DMS79 treated with DMSO at 0.1 percent for 48 hours (cell line): Measurements from ENCODE around the gene LCE6A.

Source experiments
- DNase-seq: peaks from one replicate; lab custom pipeline; 2025; lab: John Stamatoyannopoulos, UW

LCE6A gene, protein sequence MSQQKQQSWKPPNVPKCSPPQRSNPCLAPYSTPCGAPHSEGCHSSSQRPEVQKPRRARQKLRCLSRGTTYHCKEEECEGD

DNA sequence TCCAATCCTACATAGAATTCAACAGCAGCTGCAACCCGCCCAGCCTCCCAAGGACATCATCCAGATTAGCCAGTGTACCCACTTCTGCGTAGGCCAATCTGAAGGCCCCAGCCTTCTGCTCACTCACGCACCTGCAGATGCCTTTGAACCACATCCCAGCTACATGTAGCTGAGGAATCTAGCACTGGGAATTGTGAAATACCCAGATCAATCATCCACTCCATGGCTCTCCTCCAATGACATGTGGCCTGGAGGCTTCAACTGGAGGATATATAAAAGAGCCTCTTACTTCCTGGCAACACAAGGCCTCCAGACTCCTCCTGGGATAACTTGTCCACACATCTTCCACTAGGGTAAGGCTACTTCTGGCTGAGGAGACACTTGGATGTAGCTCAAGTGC, at the start of gene LCE6A:
Gene LCE6A (plus strand): TSS at position 301 of the 400 bp plus-strand sequence. CDS start 665 bp downstream, outside the sequence.
- DNase-seq = no peak

DNA sequence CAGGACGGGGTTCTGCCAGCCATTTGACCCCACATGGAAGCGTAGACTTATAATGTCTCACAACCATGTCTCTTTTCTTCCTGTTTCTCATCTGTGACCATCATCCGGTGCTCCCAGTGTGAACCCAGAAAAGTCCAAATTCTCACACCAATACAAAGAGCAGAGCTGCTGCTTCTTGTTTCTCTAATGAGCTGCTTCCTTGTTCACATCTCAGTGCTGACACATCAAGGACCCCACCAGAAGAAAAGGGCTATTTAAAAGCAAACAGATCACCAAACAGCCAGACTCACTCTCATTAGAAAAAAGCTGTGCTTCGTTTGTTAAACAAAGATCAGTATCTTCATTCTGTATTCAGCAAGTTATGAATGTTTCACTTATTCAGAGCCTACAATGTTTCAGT, 47.0 kb upstream of the LCE6A start:
- no peak for DNase-seq

- DNase-seq = no peak
Measured at GRCh38 chr1:152796421-152796820, 46.2 kb upstream of the LCE6A start, which contains the start of gene LCE1D. TSS of gene LCE1D (plus strand) at chr1:152796721. CDS start at chr1:152797795, 1,074 bp downstream.

DNA sequence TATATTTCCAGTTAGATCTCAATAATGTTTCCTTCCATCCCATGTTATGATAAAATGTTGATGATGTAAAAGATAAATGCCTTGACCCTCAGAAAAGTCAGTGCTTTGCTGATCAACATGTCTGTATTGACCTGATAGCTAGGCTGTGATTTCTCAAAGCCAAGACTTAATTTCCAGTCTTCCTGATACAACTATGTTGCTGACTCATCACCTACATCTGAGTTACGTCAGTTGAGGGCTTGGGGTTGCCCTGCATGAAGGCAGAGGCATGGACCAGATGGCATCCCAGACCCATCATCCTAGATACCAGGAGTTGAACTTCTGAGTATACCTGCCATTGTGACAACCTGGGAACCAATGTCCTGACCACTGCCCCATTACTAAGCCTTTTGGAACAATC, 41.3 kb upstream of the LCE6A start:
- DNase-seq = no peak

GRCh38 chr1:152806576-152806975, 36.1 kb upstream of the LCE6A start, which contains the start of gene LCE1C:
TSS of gene LCE1C (minus strand) at chr1:152806651. CDS start at chr1:152805478, 1,173 bp downstream.
- no peak for DNase-seq

- DNase-seq = no peak
Measured at GRCh38 chr1:152811050-152811449, 31.6 kb upstream of the LCE6A start.

GRCh38 chr1:152811671-152812070, 31.0 kb upstream of the LCE6A start, which contains the start of gene LCE1B:
TSS of gene LCE1B (plus strand) at chr1:152811971. CDS start at chr1:152812447, 476 bp downstream.
- DNase-seq = no peak

DNA sequence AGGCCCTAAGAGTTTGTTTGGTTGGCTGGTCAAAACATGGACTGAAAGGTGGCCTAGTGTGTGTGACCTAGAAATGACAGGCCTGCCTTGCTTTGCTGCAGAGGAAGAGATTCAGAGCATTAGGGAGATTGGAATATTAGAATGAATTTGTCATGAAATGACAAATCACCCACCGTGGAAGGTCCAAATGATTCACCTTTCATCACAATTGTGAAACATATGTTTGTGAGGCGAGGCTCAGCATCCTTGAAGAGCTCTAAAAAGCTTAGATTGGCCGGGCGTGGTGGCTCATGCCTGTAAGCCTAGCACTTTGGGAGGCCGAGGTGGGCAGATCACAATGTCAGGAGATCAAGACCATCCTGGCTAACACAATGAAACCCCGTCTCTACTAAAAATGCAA, 25.3 kb upstream of the LCE6A start:
- DNase-seq = no peak

DNA sequence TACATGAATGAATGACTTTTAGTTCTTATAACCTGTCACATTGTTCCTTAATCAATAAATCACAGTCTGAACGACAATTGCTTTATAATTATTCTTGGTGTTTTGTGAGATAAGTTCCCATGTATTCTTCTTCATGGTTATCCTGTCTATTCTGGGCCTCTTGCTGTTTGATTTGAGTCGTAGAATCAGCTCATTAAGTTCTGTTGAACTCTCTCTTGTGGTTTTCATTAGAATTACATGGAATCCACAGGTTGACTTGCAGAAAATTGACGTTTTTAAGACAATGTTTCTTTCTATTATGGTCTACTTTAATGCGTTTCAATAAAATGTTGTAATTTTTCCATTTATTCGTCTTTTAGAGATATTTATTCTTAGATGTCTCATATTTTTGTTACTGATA, 19.4 kb upstream of the LCE6A start:
- DNase-seq = no peak

DNA sequence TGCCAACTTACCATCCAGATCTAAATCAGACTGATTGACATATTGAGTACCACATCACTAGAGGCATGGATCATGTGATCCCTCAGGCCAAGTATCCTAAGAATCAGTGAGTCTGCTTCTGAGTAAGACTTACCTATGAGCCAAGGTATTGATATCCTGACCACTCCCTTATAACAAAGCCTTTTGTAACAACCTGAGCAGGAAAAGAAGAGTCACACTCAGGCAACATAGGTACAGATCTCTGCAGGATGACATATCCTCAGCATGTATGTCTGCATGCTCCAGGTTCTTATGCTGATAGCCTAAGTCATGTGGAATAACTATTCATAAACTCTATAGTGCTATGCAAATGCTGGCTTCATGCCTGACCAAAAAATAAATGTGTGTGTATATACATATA, 17.7 kb upstream of the LCE6A start:
- DNase-seq = no peak

DNA sequence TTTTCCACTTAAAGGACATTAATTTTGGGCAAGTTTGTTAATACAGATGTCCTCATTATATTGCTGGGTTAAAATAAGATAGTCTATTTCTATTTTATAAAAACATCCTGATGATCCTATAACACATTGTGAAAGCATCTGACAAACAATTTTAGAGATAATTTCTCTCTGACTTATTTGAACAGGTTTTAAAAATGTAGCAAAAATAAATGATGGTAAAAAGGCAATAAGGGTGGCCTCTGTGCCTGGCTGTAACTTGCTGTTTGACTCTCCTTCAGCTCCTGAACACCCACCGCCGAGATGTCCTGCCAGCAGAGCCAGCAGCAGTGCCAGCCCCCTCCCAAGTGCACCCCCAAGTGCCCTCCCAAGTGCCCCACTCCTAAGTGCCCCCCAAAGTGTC, 15.5 kb upstream of the LCE6A start, which contains the start of gene LCE1A:
Gene LCE1A (plus strand): TSS at position 301 of the 400 bp plus-strand sequence. CDS start 0 bp downstream, at position 301.
- DNase-seq = no peak

GRCh38 chr1:152836870-152837269, 5.8 kb upstream of the LCE6A start:
- no peak for DNase-seq

DNA sequence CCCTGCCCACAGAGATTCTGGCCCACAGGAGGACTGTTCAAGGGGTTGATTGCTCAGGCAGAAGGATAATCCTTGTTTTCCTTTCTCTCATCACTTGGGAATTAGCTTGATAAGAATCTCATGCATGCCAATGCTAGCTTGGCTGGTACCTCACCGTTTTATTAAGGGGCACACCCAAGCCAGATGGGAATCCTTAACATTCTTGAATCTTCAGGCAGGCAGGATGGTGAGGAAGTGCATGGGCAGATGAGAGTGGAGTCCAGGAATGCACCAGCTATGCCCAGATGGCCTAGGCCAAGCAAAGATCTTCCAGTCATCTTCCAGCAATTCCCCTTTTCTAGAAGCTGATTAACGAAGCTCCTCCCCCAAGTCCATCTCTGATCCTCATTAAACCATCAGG, 13.0 kb downstream of the LCE6A start:
- no peak for DNase-seq

DNA sequence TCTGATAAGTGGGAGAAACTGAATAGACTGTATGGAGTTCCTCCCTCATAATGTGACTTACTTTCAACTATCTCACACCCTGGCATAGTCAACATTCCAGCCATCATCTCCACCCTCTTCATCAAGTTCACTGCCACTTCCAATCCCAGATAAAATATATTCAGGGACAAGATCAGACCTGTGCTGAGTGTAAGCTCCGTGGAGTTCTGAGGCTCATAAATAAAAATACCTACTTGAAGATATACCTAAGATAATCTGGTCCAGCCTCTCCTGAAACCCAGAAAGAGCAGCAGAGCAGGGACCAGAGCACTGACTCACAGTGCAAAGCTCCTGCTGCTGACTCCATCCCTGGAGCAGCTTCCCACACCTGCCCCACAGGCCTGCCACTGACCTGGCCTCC, 15.4 kb downstream of the LCE6A start:
- no peak for DNase-seq

GRCh38 chr1:152859696-152860095, 17.0 kb downstream of the LCE6A start, which contains the start of gene LCE7A:
TSS of gene LCE7A (plus strand) at chr1:152859996. CDS start at chr1:152860698, 702 bp downstream.
- no peak for DNase-seq

GRCh38 chr1:152860129-152860528, 17.5 kb downstream of the LCE6A start:
- DNase-seq = no peak

DNA sequence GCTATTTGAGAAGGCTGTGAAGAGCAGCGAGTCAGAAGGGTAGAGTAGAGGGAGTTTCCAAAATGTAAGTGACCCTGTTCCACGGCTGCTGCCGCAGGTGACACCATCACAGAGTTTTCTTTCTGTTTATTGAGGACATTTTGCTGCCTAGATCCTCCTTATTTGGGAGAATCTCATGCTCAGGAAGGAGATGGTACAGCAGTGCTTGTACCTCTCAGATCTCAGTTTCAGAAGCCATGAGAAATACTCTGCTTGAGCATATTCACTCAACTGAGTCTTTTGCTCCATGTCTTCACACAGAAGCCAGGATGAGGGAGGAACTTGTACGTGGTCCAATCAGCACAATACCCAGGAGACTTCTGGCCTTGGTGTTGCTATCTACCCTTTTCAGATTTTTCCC, 18.7 kb downstream of the LCE6A start:
- DNase-seq = no peak

- no peak for DNase-seq
Measured at GRCh38 chr1:152864443-152864842, 21.8 kb downstream of the LCE6A start.

DNA sequence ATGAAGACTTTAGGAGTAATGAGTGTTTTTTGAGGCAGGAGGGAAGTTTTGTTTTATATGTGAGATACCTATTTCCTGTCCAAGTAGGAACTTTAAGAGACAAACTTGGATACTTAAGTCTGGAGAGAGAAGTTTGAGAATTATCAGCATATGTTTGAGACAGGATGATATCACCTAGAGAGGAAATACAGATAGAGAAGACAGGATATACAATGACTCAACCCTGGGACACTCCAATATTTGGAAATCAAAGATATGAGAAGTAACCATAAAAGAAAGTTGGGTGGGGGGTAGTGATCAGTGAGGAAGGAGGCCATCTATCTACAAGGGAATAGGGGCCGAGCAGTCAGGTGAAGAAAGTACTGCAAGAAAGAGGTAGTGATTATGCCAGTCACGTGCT, 23.7 kb downstream of the LCE6A start:
- DNase-seq = no peak

DNA sequence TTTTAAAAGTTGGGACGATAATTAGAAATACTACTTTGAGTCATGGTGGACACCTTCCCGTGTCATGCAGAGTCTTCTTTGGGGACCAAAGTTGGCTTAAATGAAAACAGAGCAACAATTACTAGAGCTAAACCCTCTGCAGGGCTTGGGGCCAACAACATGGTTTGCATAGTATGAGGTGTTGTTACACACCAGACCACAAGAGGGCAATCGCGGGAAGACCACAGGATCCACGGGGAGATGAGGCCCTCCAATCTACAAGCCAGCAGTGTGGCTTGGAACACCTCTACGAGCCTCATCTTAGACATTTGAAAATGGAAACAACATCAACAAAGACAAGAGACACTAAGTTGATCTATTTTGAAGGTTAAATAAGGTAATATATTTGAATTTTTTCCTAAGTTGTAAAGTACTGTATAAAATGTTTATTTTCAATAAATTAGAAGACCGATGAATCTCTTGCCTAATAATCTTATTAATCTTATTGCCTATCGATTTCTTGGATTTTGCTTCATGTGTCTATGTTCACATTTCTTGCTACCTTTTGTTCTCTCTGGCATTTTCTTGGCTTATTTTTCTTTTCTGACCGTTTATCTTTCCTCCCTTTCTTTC, 27.3 kb downstream of the LCE6A start:
- DNase-seq = peak; percentile 79

GRCh38 chr1:152870831-152871730, 28.4 kb downstream of the LCE6A start:
- DNase-seq = peak; percentile 18

DNA sequence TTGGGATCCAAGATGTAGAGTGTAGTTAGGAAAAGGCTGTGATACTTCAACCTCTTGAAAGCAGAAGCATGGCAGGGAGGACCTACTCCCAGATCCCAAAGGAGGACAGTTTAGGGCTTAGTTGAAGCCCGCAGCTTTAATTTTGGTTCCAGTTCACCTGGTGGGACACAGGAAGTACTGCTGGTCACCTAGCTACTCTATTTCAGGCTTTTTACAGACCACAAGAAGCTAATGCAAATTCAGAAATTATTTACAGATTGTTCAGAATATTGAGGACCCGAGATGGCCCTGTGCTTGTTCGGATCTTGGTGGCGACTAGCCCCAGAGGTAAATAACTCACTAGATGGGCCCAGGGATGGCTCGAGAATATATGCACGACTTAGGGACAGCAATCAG, 29.1 kb downstream of the LCE6A start:
- no peak for DNase-seq

GRCh38 chr1:152873495-152873894, 30.8 kb downstream of the LCE6A start:
- no peak for DNase-seq
